Neutrophil (primary cell): ENCODE data around the gene TCF12.

Experiments
- H3K27ac ChIP-seq: fragments of 200-600 bp; sonication (generic); 2 replicates; pipeline ENCODE4 v1.5.1; 2016; ENCODE audit warnings: mild to moderate bottlenecking, moderate library complexity
- H3K27me3 ChIP-seq: fragments of 200-600 bp; sonication (generic); 2 replicates; pipeline ENCODE4 v1.6.0; 2016; ENCODE audit warnings: mild to moderate bottlenecking
- H3K36me3 ChIP-seq: fragments of 200-600 bp; sonication (generic); 2 replicates; pipeline ENCODE4 v1.5.1; 2017
- H3K4me1 ChIP-seq, 2 experiments: fragments of 200-600 bp in 1 of 2; sonication (generic) in 1 of 2; 1 replicate in 1 of 2; 2 replicates in 1 of 2; pipeline versions ENCODE4 v1.5.1 to v1.6.1; 2013 to 2016; ENCODE audit warnings: low read depth in 1 of 2, low read length in 1 of 2, mild to moderate bottlenecking in 1 of 2, moderate library complexity in 1 of 2; ENCODE audit not compliant: control insufficient read depth in 1 of 2, insufficient read depth in 1 of 2
- H3K4me3 ChIP-seq, 2 experiments: fragments of 200-600 bp in 1 of 2; sonication (generic) in 1 of 2; 1 replicate in 1 of 2; 2 replicates in 1 of 2; pipeline ENCODE4 v1.5.1; 2013 to 2016; ENCODE audit warnings: low read depth in 1 of 2, low read length in 1 of 2, mild to moderate bottlenecking in 1 of 2, moderate library complexity in 1 of 2
- H3K9me3 ChIP-seq: fragments of 200-600 bp; sonication (generic); 2 replicates; pipeline ENCODE4 v1.5.1; 2016
- TF ChIP-seq, protein P1 (sequence below): fragments of 200-600 bp; sonication (generic); IDR thresholded peaks from 2 replicates; pipeline ENCODE4 v1.5.1; 2016; ENCODE audit warnings: antibody characterized with exemption

TCF12 gene

DNA sequence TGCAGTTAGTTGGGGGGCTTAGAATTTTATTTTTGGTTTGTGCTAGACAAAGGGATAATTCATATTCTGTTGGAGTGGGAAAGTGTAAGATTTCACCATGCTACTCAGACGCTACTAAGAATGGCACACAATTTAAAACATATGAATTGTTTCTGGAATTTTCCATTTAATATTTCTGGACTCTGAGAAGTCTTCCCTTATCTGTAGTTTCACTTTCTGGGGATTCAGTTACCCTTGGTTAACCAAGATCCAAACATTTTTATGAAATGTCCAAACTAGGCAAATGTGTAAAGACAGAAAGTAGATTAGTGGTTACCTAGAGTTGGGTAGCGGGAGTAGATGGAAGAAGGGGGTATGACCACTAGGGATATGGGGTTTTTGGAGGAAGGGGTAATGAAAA is 53.1 kb downstream of the TCF12 start:
- Histone ChIP-seq H3K4me3 (no peak overlapping the region), H3K27ac (no peak overlapping the region)
- TF ChIP-seq, protein P1, sequence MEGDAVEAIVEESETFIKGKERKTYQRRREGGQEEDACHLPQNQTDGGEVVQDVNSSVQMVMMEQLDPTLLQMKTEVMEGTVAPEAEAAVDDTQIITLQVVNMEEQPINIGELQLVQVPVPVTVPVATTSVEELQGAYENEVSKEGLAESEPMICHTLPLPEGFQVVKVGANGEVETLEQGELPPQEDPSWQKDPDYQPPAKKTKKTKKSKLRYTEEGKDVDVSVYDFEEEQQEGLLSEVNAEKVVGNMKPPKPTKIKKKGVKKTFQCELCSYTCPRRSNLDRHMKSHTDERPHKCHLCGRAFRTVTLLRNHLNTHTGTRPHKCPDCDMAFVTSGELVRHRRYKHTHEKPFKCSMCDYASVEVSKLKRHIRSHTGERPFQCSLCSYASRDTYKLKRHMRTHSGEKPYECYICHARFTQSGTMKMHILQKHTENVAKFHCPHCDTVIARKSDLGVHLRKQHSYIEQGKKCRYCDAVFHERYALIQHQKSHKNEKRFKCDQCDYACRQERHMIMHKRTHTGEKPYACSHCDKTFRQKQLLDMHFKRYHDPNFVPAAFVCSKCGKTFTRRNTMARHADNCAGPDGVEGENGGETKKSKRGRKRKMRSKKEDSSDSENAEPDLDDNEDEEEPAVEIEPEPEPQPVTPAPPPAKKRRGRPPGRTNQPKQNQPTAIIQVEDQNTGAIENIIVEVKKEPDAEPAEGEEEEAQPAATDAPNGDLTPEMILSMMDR, result no peak

DNA sequence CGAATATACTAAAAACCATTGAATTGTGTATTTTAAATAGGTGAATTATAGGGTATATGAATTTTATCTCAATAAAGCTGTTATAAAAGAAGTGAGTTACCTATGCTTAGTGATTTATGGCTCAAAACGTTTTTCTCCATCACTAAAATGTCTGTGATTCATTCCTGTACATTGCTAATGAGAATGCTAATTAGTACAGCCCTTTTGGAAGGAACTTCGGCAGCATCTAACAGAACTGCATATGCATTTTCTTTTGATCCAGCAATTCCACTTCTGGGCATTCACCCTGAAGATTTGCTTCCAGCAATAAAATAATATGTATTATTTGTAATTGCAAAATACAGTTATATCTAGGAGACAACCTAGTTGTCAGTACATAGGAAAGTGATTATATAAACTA is 53.6 kb downstream of the TCF12 start:
- no peaks in the 10 kb centered on the region for H3K27me3 ChIP-seq
- TF ChIP-seq, protein P1, result no peak
- no peaks in the 10 kb centered on the region for H3K4me1 ChIP-seq
- H3K9me3 ChIP-seq, result no peaks in the 10 kb centered on the region
- H3K4me3 ChIP-seq, result no peak overlapping the region
- H3K36me3 ChIP-seq, result no peaks in the 10 kb centered on the region
- H3K27ac ChIP-seq, result no peak overlapping the region

More for the DNA sequence above, 53.1 kb downstream of the TCF12 start:
- Histone ChIP-seq H3K36me3 (no peaks in the 10 kb centered on the region), H3K4me1 (no peaks in the 10 kb centered on the region), H3K27me3 (no peaks in the 10 kb centered on the region), H3K9me3 (no peaks in the 10 kb centered on the region)

DNA sequence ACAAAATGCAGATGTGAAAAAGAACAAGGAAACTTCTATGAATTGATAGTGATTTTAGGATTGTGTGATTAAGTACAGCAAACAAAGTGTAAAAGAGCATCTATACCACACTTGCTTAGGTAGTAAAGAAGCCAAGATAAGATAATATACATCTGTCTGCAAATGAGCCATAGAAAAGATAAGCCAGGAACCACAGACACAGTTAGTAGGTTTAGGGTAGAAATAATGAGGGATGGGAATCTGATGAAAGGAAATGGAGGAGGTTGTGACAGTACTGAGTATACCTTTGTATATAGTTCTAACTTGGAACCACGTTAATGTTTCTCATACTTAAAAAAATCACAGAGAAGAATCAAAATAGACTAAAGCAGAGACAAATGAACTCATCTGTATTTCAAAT is 54.0 kb downstream of the TCF12 start:
- Histone ChIP-seq H3K27me3 (no peaks in the 10 kb centered on the region), H3K36me3 (no peaks in the 10 kb centered on the region), H3K9me3 (no peaks in the 10 kb centered on the region), H3K4me3 (no peak overlapping the region), H3K27ac (no peak overlapping the region), H3K4me1 (no peaks in the 10 kb centered on the region)
- TF ChIP-seq, protein P1, result no peak

DNA sequence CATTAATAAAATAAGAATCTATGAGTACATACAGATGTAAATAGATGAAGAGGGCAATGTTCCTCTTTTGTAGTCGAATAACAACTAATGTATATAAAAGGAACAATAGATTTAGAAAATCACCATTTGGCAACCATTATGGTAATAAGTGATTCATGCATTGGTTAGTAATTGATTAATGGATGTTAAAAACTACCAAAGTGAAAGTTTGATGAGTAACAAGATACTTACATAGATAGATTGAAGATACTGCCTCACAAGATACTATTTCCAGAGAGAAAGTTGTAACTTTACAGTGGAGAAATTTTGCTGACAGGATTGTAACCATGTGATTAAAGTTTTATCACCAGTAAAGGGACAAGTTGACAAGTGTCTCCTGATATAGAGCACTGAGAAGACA is 55.0 kb downstream of the TCF12 start:
- TF ChIP-seq, protein P1, result no peak
- Histone ChIP-seq H3K9me3 (no peaks in the 10 kb centered on the region), H3K27ac (no peak overlapping the region), H3K4me1 (no peaks in the 10 kb centered on the region), H3K27me3 (no peaks in the 10 kb centered on the region), H3K36me3 (no peaks in the 10 kb centered on the region), H3K4me3 (no peak overlapping the region)

DNA sequence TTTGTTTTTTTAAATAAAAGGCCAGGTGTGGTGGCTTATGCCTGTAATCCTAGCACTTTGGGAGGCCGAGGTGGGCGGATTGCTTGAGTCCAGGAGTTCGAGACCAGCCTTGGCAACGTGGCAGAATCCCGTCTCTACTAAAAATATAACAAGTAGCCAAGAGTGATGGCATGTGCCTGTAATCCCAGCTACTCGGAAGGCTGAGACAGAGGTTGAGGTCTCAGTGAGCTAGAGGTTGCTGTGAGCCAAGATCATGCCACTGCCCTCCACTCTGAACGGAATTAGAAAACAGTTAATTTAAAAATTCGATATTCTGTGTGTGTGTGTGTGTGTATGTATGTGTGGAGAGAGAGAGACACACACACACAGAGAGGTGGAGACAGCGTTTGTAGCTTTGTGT is 58.8 kb downstream of the TCF12 start:
- H3K4me1 ChIP-seq, result no peaks in the 10 kb centered on the region
- H3K4me3 ChIP-seq, result no peak overlapping the region
- no peaks in the 10 kb centered on the region for H3K36me3 ChIP-seq
- H3K27me3 ChIP-seq, result no peaks in the 10 kb centered on the region
- TF ChIP-seq, protein P1, result no peak
- H3K27ac ChIP-seq, result no peak overlapping the region
- H3K9me3 ChIP-seq, result no peaks in the 10 kb centered on the region
